ENCODE data around the gene TTC13. TPM values are rescaled to one million over a fixed set of nuclear protein-coding genes. Genes with fewer than 3 reads are reported as not detected.

TTC13 gene
- total RNA-seq, 1 experiment from 2014 or later: 4.4 TPM

GRCh38 chr1:230870916-230871315, 107.7 kb downstream of the TTC13 start (continued):
- no peak for TF ChIP-seq FOXP4 (CRISPR knock-in tag; IDR thresholded peaks at IDR 0.05)
- no peak for TF ChIP-seq FOXJ3 (CRISPR knock-in tag; IDR thresholded peaks at IDR 0.05; ENCODE audit: borderline replicate concordance)

- DNase-seq (ENCODE audit: low spot score) (no peak), ATAC-seq (no peak)
- CTCF ChIA-PET: interaction anchor here (0.9 to 1.5 kb wide), 2 partner anchors 11 to 74 kb away, joined by 3 to 4 read pairs; no protein-coding TSS in a partner anchor
- Mint-ChIP-seq H3K4me1 (peaks cover 28% of the 10 kb centered on the region), H3K4me3 (peak overlapping the region; percentile 72), H3K9me3 (no peaks in the 10 kb centered on the region), H3K27me3 (ENCODE audit: low read depth) (peaks cover 12% of the 10 kb centered on the region), H3K36me3 (0 out of 2 replicates have a peak, but pooled peaks cover 3% of the 10 kb centered on the region), H3K27ac (peak overlapping the region; percentile 45; the same call in 1 of the 2 replicates)
- POLR2A ChIA-PET: interaction anchor here (0.7 kb wide), 1 partner anchor 1364 kb away, joined by 3 read pairs; no protein-coding TSS in a partner anchor
- TF ChIP-seq ZNF671 (CRISPR knock-in tag; IDR thresholded peaks at IDR 0.05) (no peak), FOXP4 (CRISPR knock-in tag; IDR thresholded peaks at IDR 0.05) (no peak)
Observed at GRCh38 chr1:230869500-230869899, 109.2 kb downstream of the TTC13 start.

- Mint-ChIP-seq H3K4me1 (peaks cover 34% of the 10 kb centered on the region), H3K27me3 (ENCODE audit: low read depth) (peaks cover 12% of the 10 kb centered on the region), H3K4me3 (peak overlapping the region; percentile 72), H3K9me3 (no peaks in the 10 kb centered on the region), H3K27ac (peak overlapping the region; percentile 36), H3K36me3 (0 out of 2 replicates have a peak, but pooled peaks cover 3% of the 10 kb centered on the region)
- peak; percentile 68 for DNase-seq (ENCODE audit: low spot score)
- ChIA-PET POLR2A (interaction anchor here (0.5 kb wide), 1 partner anchor 345 kb away, joined by 3 read pairs; no protein-coding TSS in a partner anchor), CTCF (interaction anchor here (0.5 to 1.5 kb wide), 5 partner anchors 10 to 74 kb away, joined by 3 to 4 read pairs (median 3); no protein-coding TSS in a partner anchor)
- peak; percentile 73 for ATAC-seq
- TF ChIP-seq CREM (CRISPR knock-in tag; IDR thresholded peaks at IDR 0.05) (no peak; the same call in 1 of the 2 replicates), ZNF396 (CRISPR knock-in tag; IDR thresholded peaks at IDR 0.05; ENCODE audit: borderline replicate concordance) (no peak), IRF2 (CRISPR knock-in tag; IDR thresholded peaks at IDR 0.05; ENCODE audit: borderline replicate concordance, low read depth) (no peak), ZBTB21 (CRISPR knock-in tag; IDR thresholded peaks at IDR 0.05; ENCODE audit: borderline replicate concordance) (no peak), ELF4 (CRISPR knock-in tag; IDR thresholded peaks at IDR 0.05; ENCODE audit: low read depth) (no peak), ZSCAN18 (CRISPR knock-in tag; IDR thresholded peaks at IDR 0.05) (no peak), USF2 (CRISPR knock-in tag; IDR thresholded peaks at IDR 0.05) (no peak; the same call in 1 of the 2 replicates), HMGA2 (CRISPR knock-in tag; IDR thresholded peaks at IDR 0.05) (no peak), ZNF532 (CRISPR knock-in tag; IDR thresholded peaks at IDR 0.05; ENCODE audit: borderline replicate concordance) (no peak), FOXP1 (CRISPR knock-in tag; IDR thresholded peaks at IDR 0.05; ENCODE audit: borderline replicate concordance) (0 out of 2 replicates have a peak, but pooled peaks have one; percentile 34), PRRX2 (CRISPR knock-in tag; IDR thresholded peaks at IDR 0.05) (no peak), NFATC4 (CRISPR knock-in tag; IDR thresholded peaks at IDR 0.05) (no peak), IRF1 (CRISPR knock-in tag; IDR thresholded peaks at IDR 0.05) (no peak), MAX (CRISPR knock-in tag; IDR thresholded peaks at IDR 0.05) (peak; percentile 82), NR2C2 (CRISPR knock-in tag; IDR thresholded peaks at IDR 0.05) (no peak)
Observed at GRCh38 chr1:230868736-230869385, 109.8 kb downstream of the TTC13 start.
